Right atrium auricular region (tissue), 2 donors: ENCODE results near the gene CARS2. TPM values are rescaled to one million over a fixed set of nuclear protein-coding genes. Genes with fewer than 3 reads are reported as not detected.

ENCODE experiments used
- DNase-seq: peaks from one replicate; pipeline ENCODE4 v3.0.0-alpha.2; 2019; ENCODE audit warnings: low spot score
- H3K27ac ChIP-seq, 2 donors: fragments of 200-600 bp; sonication (generic); 1 replicate in 1 of 2; 2 replicates in 1 of 2; pipeline ENCODE4 v1.5.1; 2016 to 2019
- H3K27me3 ChIP-seq, 2 donors: fragments of 200-600 bp; sonication (generic); one replicate each; pipeline versions ENCODE4 v1.5.1 to v1.6.0; 2017 to 2019
- H3K36me3 ChIP-seq: fragments of 200-600 bp; sonication (generic); one replicate; pipeline ENCODE4 v1.5.1; 2016
- H3K4me1 ChIP-seq, 2 donors: fragments of 200-600 bp; sonication (generic); one replicate each; pipeline versions ENCODE4 v1.5.1 to v1.6.0; 2017 to 2019
- H3K4me3 ChIP-seq, 2 donors: fragments of 200-600 bp; sonication (generic); 1 replicate in 1 of 2; 2 replicates in 1 of 2; pipeline ENCODE4 v1.5.1; 2017 to 2019; ENCODE audit warnings: mild to moderate bottlenecking in 1 of 2, moderate library complexity in 1 of 2
- H3K9me3 ChIP-seq, 2 donors: fragments of 200-600 bp; sonication (generic); one replicate each; pipeline ENCODE4 v1.5.1; 2019
- CTCF ChIP-seq, 2 donors: fragments of 200-600 bp; sonication (generic); IDR thresholded peaks; one replicate each; pipeline ENCODE4 v1.5.1; 2019; ENCODE audit warnings: antibody characterized with exemption in 2 of 2
- total RNA-seq, 2 donors: library from RNA; depleted of rRNA; stranded (reverse); fragments of >200 nt; gene quantifications; one replicate each; pipeline ENCODE4 v1.1.0, GENCODE V29; 2016

Gene CARS2
- total RNA-seq, 2 donors from 2014 or later, result 28.5 to 30.7 TPM

GRCh38 chr13:110600261-110600819, 105.6 kb downstream of the CARS2 start:
- no peaks in the 10 kb centered on the region for H3K9me3 ChIP-seq
- H3K27me3 ChIP-seq, result no peaks in the 10 kb centered on the region
- no peak for DNase-seq
- no peaks in the 10 kb centered on the region for H3K4me1 ChIP-seq
- H3K27ac ChIP-seq, result no peak overlapping the region
- no peak overlapping the region for H3K4me3 ChIP-seq
- H3K36me3 ChIP-seq, result no peaks in the 10 kb centered on the region
- TF ChIP-seq CTCF (IDR thresholded peaks at IDR 0.05), result no peak

- H3K4me3 ChIP-seq, result no peak overlapping the region
- no peaks in the 10 kb centered on the region for H3K4me1 ChIP-seq
- no peaks in the 10 kb centered on the region for H3K27me3 ChIP-seq
- no peaks in the 10 kb centered on the region for H3K36me3 ChIP-seq
- no peak overlapping the region for H3K27ac ChIP-seq
- no peaks in the 10 kb centered on the region for H3K9me3 ChIP-seq
- TF ChIP-seq CTCF (IDR thresholded peaks at IDR 0.05), result no peak
- DNase-seq, result no peak
Observed at GRCh38 chr13:110597041-110597689, 108.8 kb downstream of the CARS2 start.

- no peaks in the 10 kb centered on the region for H3K4me1 ChIP-seq
- no peak overlapping the region for H3K27ac ChIP-seq
- peak; percentile 43 to 75 for TF ChIP-seq CTCF (IDR thresholded peaks at IDR 0.05)
- no peak overlapping the region for H3K4me3 ChIP-seq
- no peaks in the 10 kb centered on the region for H3K27me3 ChIP-seq
- H3K36me3 ChIP-seq, result no peaks in the 10 kb centered on the region
- DNase-seq, result no peak
- no peaks in the 10 kb centered on the region for H3K9me3 ChIP-seq
Observed at GRCh38 chr13:110593430-110594130, 112.3 kb downstream of the CARS2 start.

GRCh38 chr13:110592665-110593064, 113.3 kb downstream of the CARS2 start:
- H3K4me3 ChIP-seq, result no peak overlapping the region
- no peak for TF ChIP-seq CTCF (IDR thresholded peaks at IDR 0.05)
- H3K27me3 ChIP-seq, result no peaks in the 10 kb centered on the region
- DNase-seq, result no peak
- H3K4me1 ChIP-seq, result no peaks in the 10 kb centered on the region
- no peaks in the 10 kb centered on the region for H3K36me3 ChIP-seq
- H3K9me3 ChIP-seq, result no peaks in the 10 kb centered on the region
- no peak overlapping the region for H3K27ac ChIP-seq

Other genes with a start within 250 kb of the CARS2 start
- gene RAB20, start 144.4 kb downstream of the CARS2 start, total RNA-seq, result 10 to 100 TPM; 10.8 to 15.7 TPM
- 10 to 100 TPM; 16.8 to 17.4 TPM for gene NAXD, start 90.6 kb downstream of the CARS2 start, total RNA-seq
- 1 to 10 TPM; 8.2 to 9.0 TPM for gene ING1, start 7.6 kb upstream of the CARS2 start, total RNA-seq
- gene ANKRD10, start 209.0 kb upstream of the CARS2 start, total RNA-seq, result 10 to 100 TPM; 46.2 to 47.5 TPM